Ramos (cell line): Measurements from ENCODE around the gene DKK1.

ENCODE experiments used
- in situ Hi-C: fragments of 300-500 bp; cut with MboI; formaldehyde crosslinking; loops from one replicate; pipeline ENCODE4 v1.14.3; 2022; ENCODE audit warnings: low sequenced_read_pairs; ENCODE audit not compliant: unreplicated experiment

The DKK1 gene, protein sequence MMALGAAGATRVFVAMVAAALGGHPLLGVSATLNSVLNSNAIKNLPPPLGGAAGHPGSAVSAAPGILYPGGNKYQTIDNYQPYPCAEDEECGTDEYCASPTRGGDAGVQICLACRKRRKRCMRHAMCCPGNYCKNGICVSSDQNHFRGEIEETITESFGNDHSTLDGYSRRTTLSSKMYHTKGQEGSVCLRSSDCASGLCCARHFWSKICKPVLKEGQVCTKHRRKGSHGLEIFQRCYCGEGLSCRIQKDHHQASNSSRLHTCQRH

DNA sequence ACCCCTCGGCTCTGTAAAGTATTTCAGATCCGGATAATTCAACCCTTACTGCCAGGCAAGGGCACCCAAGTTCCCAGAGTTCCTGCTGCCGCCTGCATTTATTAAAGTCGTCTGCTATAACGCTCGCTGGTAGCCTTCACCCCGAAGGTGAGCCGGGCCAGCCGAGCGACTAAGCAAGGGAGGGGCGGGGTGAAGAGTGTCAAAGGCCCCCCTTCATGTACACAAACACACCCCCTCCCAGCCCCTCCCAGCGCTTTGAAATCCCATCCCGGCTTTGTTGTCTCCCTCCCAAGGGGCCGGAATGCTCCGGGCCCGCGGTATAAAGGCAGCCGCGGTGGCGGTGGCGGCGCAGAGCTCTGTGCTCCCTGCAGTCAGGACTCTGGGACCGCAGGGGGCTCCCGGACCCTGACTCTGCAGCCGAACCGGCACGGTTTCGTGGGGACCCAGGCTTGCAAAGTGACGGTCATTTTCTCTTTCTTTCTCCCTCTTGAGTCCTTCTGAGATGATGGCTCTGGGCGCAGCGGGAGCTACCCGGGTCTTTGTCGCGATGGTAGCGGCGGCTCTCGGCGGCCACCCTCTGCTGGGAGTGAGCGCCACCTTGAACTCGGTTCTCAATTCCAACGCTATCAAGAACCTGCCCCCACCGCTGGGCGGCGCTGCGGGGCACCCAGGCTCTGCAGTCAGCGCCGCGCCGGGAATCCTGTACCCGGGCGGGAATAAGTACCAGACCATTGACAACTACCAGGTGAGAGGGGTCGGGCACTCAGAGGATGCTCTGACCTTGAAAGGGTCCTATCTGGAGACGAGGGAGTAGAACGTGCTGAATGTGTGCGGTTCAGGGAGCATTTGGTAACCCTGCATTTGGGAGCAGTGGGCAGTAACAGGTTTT lies at the start of gene DKK1:
Gene DKK1, plus strand, starts transcription at position 349 of the 889 bp plus-strand sequence. Its CDS starts 154 bp downstream, at position 503.
- in situ Hi-C loops = no loop called here

DNA sequence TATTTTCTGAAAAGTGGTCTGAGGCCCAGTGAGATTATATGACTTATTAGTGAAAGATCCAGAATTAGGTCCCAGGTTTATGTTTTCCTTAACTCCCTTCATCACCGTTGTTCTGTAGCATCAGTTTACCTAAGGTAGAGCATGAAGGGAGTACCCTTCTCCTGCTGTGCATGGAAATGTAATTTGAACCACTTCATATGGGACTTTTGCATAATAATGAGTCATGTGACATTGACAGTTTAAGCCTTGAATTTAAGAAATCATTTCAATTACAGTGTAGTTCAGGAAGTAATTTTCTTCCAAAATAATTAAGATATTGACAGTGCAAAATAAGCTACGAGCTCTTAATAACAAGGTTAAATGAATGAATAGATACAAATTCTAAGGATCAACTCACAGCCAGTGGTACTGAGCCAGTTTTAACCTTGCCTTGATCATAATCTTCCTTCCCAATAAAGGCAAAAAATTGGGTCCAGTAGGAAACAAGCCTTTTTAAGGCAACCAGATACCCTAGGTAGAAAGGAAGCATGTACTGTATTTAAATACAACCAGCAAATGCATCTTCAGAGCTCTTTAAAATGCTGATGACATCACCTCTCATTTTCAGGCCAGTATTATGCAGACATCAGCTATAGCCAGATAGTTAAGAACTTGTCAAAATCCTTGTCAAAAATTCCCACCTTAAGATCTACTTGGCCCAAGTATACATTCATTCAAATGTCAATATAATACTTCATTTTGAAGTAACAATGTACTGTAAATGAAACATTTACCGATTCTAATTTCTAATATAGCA lies 48.8 kb upstream of the DKK1 start:
- in situ Hi-C loops = no loop called here

DNA sequence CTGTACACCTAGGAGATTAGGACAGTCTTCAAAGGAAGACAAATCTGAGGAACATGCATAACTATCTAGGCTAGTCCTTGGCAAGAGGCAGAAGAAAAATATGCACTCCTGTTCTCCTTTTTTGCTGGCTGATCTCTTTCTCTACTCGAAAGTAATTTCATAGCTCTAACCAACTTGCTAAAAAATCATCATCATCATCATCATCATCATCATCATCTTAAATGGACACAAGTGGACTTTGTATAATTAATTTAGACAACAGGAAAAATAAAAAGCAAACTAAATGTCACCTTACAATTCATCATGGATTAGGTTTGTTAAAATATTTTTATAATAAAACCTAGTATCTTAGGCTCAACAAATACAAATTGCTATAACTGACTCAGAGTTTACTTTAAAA lies 47.2 kb upstream of the DKK1 start:
- in situ Hi-C loops = no loop called here

DNA sequence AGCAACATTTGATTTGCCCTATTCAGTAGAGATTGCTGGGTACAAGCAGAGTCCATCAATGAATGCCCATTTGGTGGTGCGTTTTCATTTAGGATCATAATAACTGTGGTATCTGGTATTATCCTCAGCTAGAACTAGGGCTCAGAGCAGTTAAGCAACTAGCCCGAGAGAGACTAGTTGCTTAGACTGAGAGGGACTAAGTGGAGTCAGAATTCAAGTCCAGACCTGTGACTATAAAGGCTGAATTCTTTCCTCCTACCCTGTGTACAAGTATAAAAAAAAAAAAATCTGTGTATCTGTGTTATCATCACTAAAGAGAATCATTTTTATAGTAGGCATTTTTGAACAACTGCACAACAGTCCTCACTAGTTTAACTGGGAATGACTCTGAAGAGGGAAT lies 45.3 kb upstream of the DKK1 start:
- in situ Hi-C loops = no loop called here

DNA sequence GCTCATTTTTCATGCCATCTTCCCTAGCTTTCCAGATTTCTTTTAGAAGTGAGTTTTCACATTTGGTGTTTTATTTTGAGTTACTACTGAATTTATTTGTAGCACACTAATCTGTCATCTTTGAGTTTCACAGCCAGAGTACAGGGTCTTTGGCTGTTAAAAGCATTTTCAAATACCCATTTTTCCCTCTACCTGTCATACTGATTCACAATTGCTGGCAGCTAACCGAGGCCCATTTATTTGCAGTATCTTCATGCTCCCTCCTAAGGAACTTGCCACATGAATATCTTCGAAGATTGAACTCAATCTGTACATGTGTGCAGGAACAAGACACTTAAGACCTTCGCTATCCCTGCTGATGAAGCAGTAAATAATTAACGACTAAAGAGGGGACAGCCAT lies 44.8 kb upstream of the DKK1 start:
- in situ Hi-C loops = no loop called here

DNA sequence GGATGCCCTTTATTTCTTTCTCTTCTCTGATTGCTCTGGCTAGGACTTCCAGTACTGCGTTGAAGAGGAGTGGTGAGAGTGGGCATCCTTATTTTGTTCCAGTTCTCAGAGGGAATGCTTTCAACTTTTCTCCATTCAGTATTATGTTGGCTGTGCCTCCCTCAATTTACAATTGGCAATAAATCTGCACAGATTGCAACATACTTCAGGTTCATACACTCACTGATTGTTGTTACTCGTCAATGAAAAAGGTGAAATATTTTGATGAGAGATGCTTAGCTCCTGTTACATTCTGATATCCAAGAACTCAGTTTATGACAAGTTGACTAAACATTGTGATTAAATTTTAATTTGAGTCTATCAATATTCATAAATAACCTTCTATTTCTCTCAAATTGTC lies 37.9 kb upstream of the DKK1 start:
- in situ Hi-C loops = no loop called here

DNA sequence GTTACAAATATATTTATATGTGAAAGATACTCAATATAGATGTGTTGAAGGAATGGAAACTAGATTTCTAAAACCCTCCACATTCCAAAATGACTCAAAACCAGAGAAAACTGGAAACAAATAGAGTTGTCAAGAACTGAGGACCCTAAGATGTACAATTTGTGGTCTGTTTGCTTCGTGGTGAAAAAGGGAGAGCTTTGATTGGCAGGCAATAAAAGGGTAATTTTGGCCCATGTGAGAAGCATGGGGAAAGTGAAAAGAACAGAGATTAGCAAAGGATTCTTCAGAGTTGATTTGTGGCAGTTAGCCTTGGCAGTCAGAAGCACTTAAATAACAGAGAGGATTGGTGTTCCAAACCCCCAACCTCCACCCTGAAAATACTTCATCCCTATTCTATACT lies 37.1 kb upstream of the DKK1 start:
- in situ Hi-C loops = no loop called here

DNA sequence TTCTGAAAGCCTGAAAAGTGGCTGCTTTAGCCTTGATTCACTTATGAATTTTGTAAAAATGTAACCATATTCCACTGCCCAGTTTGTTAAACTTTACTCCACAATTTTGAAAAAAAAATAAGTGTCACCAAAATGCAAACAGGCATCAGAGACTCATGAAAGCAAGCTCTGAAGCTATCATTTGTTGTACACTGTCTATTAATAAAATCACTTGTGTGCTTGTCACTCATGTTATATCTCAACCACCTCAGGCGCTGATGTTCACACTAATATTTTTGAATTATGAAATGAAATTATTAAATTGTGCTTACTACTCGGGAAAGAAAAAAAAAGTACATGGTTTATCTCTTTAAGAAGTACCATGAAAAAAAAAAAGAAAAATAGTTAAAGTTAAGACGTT lies 34.5 kb upstream of the DKK1 start:
- in situ Hi-C loops = no loop called here

DNA sequence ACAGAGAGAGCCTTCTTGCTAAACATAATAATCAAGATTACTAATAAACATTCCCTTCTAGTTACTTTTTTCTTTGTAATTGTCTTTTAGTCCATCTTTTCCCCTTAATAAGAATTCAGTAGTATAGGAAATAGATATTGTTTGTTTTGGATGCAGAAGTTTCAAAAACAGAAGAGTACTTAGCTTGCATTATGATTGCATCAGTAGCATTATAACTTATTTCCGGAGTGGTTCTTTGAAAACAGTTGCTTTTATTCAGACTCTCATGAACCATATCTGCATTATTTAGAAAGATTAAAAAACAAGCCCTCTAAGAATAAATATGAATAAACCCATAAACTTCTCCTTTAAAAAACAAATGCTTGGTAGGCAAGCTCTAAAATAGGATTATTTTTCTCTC lies 34.0 kb upstream of the DKK1 start:
- in situ Hi-C loops = no loop called here

DNA sequence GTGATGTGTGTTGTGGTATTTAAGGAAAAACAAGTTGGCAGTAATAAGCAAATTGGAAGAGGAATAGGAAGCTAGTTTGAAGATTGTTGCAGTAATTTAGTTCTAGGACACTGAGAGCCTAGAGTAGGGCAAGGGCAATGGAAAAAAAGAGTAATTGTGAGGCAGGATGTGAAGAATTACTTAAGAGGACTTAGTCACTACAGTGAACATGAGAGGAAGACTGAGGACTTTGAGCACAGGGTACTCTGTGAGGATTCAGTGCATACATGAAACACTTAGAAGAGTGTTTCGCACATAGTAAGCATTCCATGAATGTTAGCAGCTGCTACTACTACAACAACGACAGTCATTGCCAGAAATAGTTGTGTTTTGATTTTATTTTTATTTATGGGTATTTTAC lies 30.9 kb upstream of the DKK1 start:
- in situ Hi-C loops = no loop called here

DNA sequence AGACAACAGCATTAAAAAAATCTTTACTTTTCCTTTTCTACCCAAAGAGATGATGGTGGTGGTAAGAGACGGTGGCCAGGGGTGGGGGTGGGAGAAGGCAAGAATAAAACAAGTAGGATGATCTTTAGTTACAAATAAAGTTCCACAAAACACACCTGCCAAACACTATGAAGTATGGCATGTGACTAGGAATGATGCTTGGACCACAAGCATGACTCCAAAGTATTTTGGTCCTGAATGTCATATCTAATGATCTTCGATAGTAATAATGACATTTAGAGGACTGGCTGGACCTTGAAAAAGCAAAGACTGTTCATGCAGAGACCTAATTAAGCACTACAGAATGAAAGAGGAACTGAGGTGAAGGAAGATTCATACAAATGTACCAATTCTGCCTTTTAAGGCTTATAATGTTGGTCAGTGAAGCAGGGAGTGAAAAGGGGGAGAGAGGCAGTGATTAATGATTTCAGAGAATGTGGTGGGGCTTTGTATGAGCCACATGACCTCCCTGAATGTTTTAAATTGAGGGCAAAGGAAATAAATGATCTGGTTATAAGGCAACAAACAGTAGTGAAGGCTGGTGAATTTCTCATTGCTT lies 29.6 kb upstream of the DKK1 start:
- in situ Hi-C loops = no loop called here

DNA sequence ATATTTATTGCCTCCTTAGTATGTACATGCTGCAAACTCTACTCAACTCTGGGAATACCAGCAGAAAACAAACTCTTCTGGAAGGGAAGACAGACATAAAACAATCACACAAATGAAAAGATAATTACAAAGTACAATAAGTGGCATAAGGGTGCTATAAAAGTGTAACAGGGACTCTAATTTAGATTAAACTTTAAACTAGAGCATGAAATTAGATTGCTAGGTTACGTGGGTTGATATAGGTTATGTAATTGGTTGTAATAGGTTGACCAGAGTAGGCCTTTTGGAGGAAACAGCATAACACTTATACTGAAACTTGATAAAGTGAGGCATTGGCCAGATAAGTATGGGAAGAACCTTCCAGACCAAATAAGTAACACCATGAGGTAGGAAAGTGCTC lies 26.2 kb upstream of the DKK1 start:
- in situ Hi-C loops = no loop called here

DNA sequence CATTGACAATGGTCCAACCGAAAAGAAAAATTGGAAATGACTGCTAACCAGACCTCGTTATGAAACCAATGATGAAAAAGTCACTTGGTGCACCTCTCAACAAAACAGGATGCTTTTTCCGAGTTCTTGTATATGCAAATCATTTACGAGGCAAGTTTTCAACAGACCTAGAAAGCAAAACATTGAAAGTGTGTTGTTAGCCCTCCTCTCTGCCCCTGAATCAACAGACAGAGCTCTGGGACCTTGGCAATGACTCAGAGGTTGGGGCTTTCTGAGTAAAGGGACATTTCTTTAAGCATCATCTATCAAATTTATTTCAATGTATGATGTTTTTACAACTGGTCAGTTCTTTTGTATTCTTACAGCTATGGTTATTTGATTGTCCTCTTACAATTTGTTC lies 16.3 kb upstream of the DKK1 start:
- in situ Hi-C loops = no loop called here

DNA sequence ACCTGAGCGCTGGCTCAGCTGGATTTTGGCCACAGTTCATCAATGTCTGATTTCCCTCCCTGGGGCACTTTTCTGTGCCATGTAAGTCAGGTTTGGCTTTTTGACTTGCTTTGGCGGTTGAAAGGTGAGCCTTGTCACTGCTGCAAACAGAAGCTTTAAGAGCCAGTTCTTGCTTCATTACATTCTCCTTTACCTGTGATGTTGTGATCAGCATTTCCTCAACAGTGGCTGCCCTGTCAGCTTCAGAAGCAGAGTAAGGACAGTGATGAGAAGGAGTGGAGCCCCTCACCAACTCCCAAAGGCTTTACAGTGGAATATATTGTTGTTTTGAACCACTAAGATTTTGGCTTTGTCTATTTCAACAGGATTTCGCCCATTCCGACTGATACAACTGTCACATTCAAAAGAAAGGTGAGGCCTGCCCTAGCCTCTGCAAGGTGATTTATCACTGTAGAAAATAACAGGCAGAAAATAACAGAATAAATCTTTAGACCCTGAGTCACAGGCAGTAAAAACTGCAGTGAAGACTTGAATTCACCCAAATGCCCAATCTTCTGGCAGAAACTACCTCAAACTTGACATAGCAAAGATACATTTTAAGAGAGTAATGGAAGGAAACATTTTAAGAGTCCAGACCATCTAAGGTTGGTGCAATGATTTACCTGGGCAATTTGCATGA lies 13.3 kb upstream of the DKK1 start:
- in situ Hi-C loops = no loop called here

DNA sequence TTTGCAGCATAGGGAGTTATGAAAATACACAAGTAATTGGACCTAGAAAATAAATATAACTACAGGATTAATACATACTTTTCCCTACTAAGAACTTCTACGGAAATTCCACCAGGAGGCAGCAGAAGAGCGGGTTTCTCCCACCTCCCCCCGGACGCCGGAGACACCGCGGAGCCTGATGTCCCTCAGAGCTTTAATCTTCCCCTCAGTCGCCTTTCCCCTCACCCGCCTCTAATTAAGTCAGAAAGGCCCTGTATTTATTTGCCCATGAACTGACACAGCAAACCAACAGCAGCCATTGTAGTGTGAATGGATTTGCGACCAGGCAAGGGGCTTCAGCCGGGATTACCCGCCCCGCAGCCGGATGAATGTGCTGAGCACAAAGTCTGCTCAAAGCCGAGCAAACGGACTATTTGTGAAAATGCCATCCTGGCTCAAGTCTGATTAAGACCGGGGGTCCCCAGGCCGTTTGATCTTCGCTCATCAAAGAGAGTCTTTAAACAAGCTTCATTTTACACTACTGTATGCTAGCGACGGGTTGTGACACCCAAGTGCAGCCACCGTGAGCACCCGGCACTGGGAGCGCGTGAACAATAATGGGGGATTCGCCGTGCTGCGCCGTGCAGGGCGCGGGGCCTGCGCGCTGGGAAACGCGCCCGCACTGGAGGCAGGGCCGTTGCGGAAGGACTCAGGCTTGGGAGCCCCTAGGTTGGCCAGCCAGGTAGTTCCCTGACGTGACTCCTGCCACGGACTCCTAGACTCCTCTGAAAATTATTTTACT lies 5.6 kb upstream of the DKK1 start:
- in situ Hi-C loops = no loop called here

DNA sequence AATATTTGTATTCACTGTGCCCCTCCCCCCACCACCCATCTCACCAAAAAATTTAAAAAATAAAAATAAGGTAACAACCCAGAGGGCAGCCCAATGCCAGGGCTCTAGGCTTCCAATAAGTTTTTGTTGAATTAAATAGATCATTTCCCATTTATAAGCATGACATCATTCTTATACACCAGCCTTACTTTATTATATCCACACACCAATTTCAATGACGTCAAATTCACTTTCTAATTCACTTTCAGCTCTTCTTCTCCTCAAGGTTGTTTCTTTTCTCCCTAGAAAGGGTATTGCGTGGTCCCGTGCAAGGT lies 1.2 kb upstream of the DKK1 start:
- in situ Hi-C loops = no loop called here

DNA sequence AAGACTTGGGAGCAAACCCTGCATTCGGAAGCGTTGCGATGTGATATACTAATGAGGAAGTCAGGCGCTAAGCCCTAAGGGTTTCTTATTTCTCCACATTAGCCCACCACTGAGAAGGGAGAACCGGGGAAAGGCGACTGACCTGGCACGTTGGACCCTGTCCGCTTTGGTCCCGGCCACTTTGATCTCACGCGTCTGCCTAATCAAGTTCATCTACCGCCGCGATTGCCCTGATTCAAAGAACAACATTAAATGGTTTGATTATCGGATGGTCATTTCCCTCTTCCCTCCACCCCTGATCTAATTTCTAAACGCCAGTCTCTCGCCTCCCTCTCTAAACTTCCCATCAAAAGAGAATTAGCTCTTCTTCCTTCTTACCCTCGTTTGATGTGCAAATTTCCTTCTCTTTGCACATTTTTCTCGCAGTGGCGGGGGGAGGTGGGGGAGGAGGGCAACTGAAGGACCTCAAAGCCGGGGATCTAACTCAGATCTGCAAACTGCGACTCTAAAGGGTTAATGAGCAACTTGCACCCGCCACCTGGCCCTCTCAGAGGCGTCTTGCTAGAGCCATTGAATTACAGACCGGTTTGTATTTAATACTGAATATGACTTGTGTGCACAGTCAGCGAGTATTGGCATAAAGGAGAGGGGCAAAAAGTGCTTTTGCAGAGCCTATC lies 687 bp upstream of the DKK1 start:
- in situ Hi-C loops = no loop called here

DNA sequence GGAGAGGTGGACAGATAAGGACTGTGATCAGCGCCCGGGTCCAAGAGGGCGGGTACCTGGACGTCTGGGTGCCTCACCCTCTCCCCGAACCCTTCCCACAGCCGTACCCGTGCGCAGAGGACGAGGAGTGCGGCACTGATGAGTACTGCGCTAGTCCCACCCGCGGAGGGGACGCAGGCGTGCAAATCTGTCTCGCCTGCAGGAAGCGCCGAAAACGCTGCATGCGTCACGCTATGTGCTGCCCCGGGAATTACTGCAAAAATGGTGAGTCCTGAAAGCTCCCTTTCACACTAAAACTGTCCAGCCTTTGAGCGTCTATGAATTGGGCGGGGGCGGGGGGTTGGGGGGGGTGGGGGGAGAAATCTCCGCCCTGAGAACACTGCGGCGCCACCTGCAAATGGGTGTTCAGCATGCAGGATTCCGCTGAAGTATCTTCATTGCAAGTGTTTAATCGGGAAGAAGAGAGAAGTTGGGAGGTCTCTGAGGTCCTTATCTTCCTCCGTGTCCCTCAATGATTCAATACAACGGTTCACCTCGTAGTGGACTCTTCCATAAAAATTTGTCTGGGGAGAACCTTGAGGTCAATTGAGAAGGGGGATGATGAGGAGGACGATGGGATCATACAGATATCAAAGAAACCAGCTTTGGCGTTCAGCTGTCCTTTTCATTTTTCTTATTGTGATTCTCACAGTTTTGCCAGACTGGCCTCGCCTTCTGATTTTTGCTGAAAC lies 906 bp downstream of the DKK1 start:
- in situ Hi-C loops = no loop called here
